ENCODE measurements around the gene NKAIN2.

The NKAIN2 gene

GRCh38 chr6:124197148-124197547 is 393.5 kb downstream of the NKAIN2 start:
- no peak overlapping the region for H3K27ac ChIP-seq
- no peak for TF ChIP-seq ZFX (IDR thresholded peaks at IDR 0.05)
- TF ChIP-seq, protein P1, sequence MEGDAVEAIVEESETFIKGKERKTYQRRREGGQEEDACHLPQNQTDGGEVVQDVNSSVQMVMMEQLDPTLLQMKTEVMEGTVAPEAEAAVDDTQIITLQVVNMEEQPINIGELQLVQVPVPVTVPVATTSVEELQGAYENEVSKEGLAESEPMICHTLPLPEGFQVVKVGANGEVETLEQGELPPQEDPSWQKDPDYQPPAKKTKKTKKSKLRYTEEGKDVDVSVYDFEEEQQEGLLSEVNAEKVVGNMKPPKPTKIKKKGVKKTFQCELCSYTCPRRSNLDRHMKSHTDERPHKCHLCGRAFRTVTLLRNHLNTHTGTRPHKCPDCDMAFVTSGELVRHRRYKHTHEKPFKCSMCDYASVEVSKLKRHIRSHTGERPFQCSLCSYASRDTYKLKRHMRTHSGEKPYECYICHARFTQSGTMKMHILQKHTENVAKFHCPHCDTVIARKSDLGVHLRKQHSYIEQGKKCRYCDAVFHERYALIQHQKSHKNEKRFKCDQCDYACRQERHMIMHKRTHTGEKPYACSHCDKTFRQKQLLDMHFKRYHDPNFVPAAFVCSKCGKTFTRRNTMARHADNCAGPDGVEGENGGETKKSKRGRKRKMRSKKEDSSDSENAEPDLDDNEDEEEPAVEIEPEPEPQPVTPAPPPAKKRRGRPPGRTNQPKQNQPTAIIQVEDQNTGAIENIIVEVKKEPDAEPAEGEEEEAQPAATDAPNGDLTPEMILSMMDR (conservative IDR thresholded peaks at IDR 0.05): no peak

GRCh38 chr6:124199286-124199685 is 395.6 kb downstream of the NKAIN2 start:
- no peak for TF ChIP-seq ZFX (IDR thresholded peaks at IDR 0.05)
- TF ChIP-seq, protein P1 (conservative IDR thresholded peaks at IDR 0.05): no peak
- H3K27ac ChIP-seq: no peak overlapping the region

DNA sequence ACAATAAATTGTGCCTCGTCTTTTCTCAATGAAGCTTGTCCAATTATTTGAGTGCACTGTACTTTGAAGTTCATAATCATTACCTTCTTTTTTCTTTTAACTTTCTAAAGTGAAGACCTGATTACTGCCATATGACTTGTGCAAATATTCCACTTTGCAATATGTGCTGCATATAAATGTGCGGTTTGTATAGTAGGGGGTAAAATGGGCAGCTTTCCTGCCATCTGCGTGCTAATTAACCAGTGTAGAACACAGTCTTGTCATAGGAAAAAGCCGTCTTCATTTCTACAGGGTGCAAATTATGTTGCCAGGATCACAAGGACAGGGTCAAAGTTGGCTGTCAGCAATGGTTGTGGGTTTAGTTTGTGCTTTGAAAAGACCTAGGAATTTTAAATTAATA is 397.0 kb downstream of the NKAIN2 start:
- TF ChIP-seq ZFX (IDR thresholded peaks at IDR 0.05): no peak
- TF ChIP-seq, protein P1 (conservative IDR thresholded peaks at IDR 0.05): no peak
- H3K27ac ChIP-seq: no peak overlapping the region

- H3K27ac ChIP-seq: no peak overlapping the region
- TF ChIP-seq ZFX (IDR thresholded peaks at IDR 0.05): no peak
Observed at GRCh38 chr6:124203101-124203811, 399.6 kb downstream of the NKAIN2 start.

DNA sequence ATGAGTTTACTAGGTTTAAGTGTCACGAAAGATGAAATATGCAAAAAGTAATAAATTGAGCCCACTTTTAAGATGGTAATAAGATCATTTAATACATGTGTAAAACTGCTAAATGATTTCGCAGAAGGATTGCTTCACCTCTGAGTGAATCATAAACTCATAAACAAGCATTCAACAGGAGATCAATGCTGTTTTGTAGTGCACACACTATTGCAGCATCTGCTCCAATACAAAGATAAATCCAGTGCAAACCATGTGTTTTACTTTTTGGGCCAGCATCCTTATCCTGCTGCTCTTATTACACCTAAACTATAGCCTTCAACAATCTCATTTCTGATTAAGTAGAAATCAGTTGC is 400.1 kb downstream of the NKAIN2 start:
- no peak overlapping the region for H3K27ac ChIP-seq
- TF ChIP-seq, protein P1 (conservative IDR thresholded peaks at IDR 0.05): no peak
- no peak for TF ChIP-seq ZFX (IDR thresholded peaks at IDR 0.05)

DNA sequence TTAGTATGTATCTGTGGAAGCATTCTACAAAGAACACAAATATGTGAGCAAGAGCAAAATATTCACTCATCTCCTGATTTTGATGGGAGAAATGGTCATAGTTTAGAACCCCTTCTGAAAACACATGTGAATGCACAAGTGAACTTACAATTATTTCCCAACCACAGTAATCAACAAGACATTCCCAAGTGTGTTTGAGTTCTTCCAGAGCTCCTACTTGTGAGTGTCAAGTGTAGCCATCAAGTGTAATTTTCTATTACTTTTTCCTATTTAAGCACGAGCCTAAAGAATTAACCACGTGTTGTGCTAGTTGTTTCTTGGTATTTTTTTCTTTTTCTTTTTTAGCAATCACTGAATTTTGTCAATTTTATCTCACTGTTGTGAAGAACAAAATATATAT is 402.3 kb downstream of the NKAIN2 start:
- no peak for TF ChIP-seq ZFX (IDR thresholded peaks at IDR 0.05)
- TF ChIP-seq, protein P1 (conservative IDR thresholded peaks at IDR 0.05): no peak
- no peak overlapping the region for H3K27ac ChIP-seq

GRCh38 chr6:124223611-124224345 is 420.1 kb downstream of the NKAIN2 start:
- TF ChIP-seq, protein P1 (conservative IDR thresholded peaks at IDR 0.05): no peak
- H3K27ac ChIP-seq: no peak overlapping the region

All from C4-2B (cell line).